Measurements from ENCODE around the gene EIF3F. TPM values are rescaled to one million over a fixed set of nuclear protein-coding genes. Genes with fewer than 3 reads are reported as not detected.
"Not testable (repeated sequence)": the region's sequence is repeated elsewhere in the genome, so short reads cannot be mapped to it uniquely, and the experiment has no call there.

The EIF3F gene
- total RNA-seq, 2 experiments from 2014 or later: 227 to 229 TPM

- Mint-ChIP-seq H3K4me1 (no peaks in the 10 kb centered on the region), H3K36me3 (ENCODE audit: low read depth) (no peaks in the 10 kb centered on the region), H3K27ac (no peak overlapping the region), H3K9me3 (no peaks in the 10 kb centered on the region), H3K27me3 (peaks cover 16% of the 10 kb centered on the region), H3K4me3 (no peak overlapping the region)
- DNase-seq: no peak
- POLR2A ChIA-PET: no interaction called here
- CTCF ChIA-PET: no interaction called here
Measured at GRCh38 chr11:7971846-7972245, 15.3 kb upstream of the EIF3F start.

GRCh38 chr11:7973011-7973410, 14.1 kb upstream of the EIF3F start:
- no peaks in the 10 kb centered on the region for H3K36me3 Mint-ChIP-seq (ENCODE audit: low read depth)
- H3K4me3 Mint-ChIP-seq: no peak overlapping the region
- ChIA-PET CTCF (no interaction called here), POLR2A (no interaction called here)
- no peaks in the 10 kb centered on the region for H3K4me1 Mint-ChIP-seq
- no peaks in the 10 kb centered on the region for H3K9me3 Mint-ChIP-seq
- H3K27ac Mint-ChIP-seq: no peak overlapping the region
- H3K27me3 Mint-ChIP-seq: peaks cover 6% of the 10 kb centered on the region
- DNase-seq: no peak

- CTCF ChIA-PET: interaction anchor here (0.7 to 2.6 kb wide), 4 partner anchors 12 to 116 kb away, joined by 3 to 25 read pairs (median 4); partner anchors contain the start of gene EIF3F
- Mint-ChIP-seq H3K27ac (no peak overlapping the region), H3K4me3 (no peak overlapping the region), H3K9me3 (no peaks in the 10 kb centered on the region), H3K36me3 (ENCODE audit: low read depth) (no peaks in the 10 kb centered on the region), H3K27me3 (peaks cover 3% of the 10 kb centered on the region), H3K4me1 (no peaks in the 10 kb centered on the region)
- POLR2A ChIA-PET: no interaction called here
- no peak for DNase-seq
Measured at GRCh38 chr11:7974668-7975067, 12.5 kb upstream of the EIF3F start.

- DNase-seq: no peak
- Mint-ChIP-seq H3K4me1 (no peaks in the 10 kb centered on the region), H3K4me3 (no peak overlapping the region), H3K9me3 (no peaks in the 10 kb centered on the region), H3K27ac (no peak overlapping the region), H3K27me3 (peaks cover 3% of the 10 kb centered on the region), H3K36me3 (ENCODE audit: low read depth) (no peaks in the 10 kb centered on the region)
- CTCF ChIA-PET: interaction anchor here (0.8 to 2.4 kb wide), 2 partner anchors 9 to 14 kb away, joined by 3 to 11 read pairs; partner anchors contain the start of gene EIF3F
- POLR2A ChIA-PET: no interaction called here
Measured at GRCh38 chr11:7977232-7977917, 9.8 kb upstream of the EIF3F start.

GRCh38 chr11:7981619-7982157, 5.4 kb upstream of the EIF3F start:
- ChIA-PET POLR2A (no interaction called here), CTCF (interaction anchor here (1.5 kb wide), 1 partner anchor 89 kb away, joined by 4 read pairs; no protein-coding TSS in a partner anchor)
- Mint-ChIP-seq H3K27ac (no peak overlapping the region), H3K27me3 (no peaks in the 10 kb centered on the region), H3K36me3 (ENCODE audit: low read depth) (no peaks in the 10 kb centered on the region), H3K4me1 (peaks cover 10% of the 10 kb centered on the region), H3K9me3 (no peaks in the 10 kb centered on the region), H3K4me3 (no peak overlapping the region)
- DNase-seq: no peak

- Mint-ChIP-seq H3K9me3 (no peaks in the 10 kb centered on the region), H3K27ac (no peak overlapping the region), H3K36me3 (ENCODE audit: low read depth) (no peaks in the 10 kb centered on the region), H3K4me3 (no peak overlapping the region), H3K4me1 (peaks cover 13% of the 10 kb centered on the region), H3K27me3 (no peaks in the 10 kb centered on the region)
- POLR2A ChIA-PET: no interaction called here
- no peak for DNase-seq
- CTCF ChIA-PET: interaction anchor here (1.5 kb wide), 1 partner anchor 90 kb away, joined by 4 read pairs; no protein-coding TSS in a partner anchor
Measured at GRCh38 chr11:7982582-7983119, 4.5 kb upstream of the EIF3F start.

- H3K4me3 Mint-ChIP-seq: no peak overlapping the region
- peaks cover 24% of the 10 kb centered on the region for H3K4me1 Mint-ChIP-seq
- no peaks in the 10 kb centered on the region for H3K9me3 Mint-ChIP-seq
- ChIA-PET CTCF (interaction anchor here (3.5 kb wide), 1 partner anchor 92 kb away, joined by 60 read pairs; no protein-coding TSS in a partner anchor), POLR2A (no interaction called here)
- peaks cover 3% of the 10 kb centered on the region for H3K36me3 Mint-ChIP-seq (ENCODE audit: low read depth)
- DNase-seq: no peak
- H3K27me3 Mint-ChIP-seq: no peaks in the 10 kb centered on the region
- H3K27ac Mint-ChIP-seq: no peak overlapping the region
Measured at GRCh38 chr11:7983832-7984590, 3.1 kb upstream of the EIF3F start.

GRCh38 chr11:7987560-7987883, 385 bp downstream of the EIF3F start:
- peaks cover 41% of the 10 kb centered on the region for H3K4me1 Mint-ChIP-seq
- not testable (repeated sequence) for H3K9me3 Mint-ChIP-seq, DNase-seq, H3K27me3 Mint-ChIP-seq
- CTCF ChIA-PET: interaction anchor here (0.5 to 3.5 kb wide), 30 partner anchors 9 to 890 kb away, joined by 3 to 60 read pairs (median 4); partner anchors contain the start of gene NLRP10
- POLR2A ChIA-PET: interaction anchor here (0.6 to 1.7 kb wide), 10 partner anchors 9 to 409 kb away, joined by 3 to 8 read pairs (median 4); no protein-coding TSS in a partner anchor
- H3K27ac Mint-ChIP-seq: peak overlapping the region; percentile 88
- H3K36me3 Mint-ChIP-seq (ENCODE audit: low read depth): peaks cover 16% of the 10 kb centered on the region
- peak overlapping the region; percentile 89 for H3K4me3 Mint-ChIP-seq

GRCh38 chr11:7994581-7995278, 7.6 kb downstream of the EIF3F start:
- H3K27me3 Mint-ChIP-seq: no peaks in the 10 kb centered on the region
- no peak for DNase-seq
- CTCF ChIA-PET: interaction anchor here (1.3 kb wide), 1 partner anchor 12 kb away, joined by 4 read pairs; no protein-coding TSS in a partner anchor
- peaks cover 27% of the 10 kb centered on the region for H3K4me1 Mint-ChIP-seq
- POLR2A ChIA-PET: no interaction called here
- H3K9me3 Mint-ChIP-seq: no peaks in the 10 kb centered on the region
- no peak overlapping the region for H3K4me3 Mint-ChIP-seq
- H3K36me3 Mint-ChIP-seq (ENCODE audit: low read depth): peaks cover 62% of the 10 kb centered on the region
- H3K27ac Mint-ChIP-seq: peak overlapping the region; percentile 59

- Mint-ChIP-seq H3K4me3 (no peak overlapping the region), H3K9me3 (no peaks in the 10 kb centered on the region), H3K27me3 (no peaks in the 10 kb centered on the region), H3K4me1 (peaks cover 11% of the 10 kb centered on the region), H3K36me3 (ENCODE audit: low read depth) (peaks cover 39% of the 10 kb centered on the region), H3K27ac (no peak overlapping the region)
- ChIA-PET CTCF (interaction anchor here (1.3 to 2.6 kb wide), 3 partner anchors 8 to 99 kb away, joined by 3 to 9 read pairs (median 4); partner anchors contain the start of gene EIF3F), POLR2A (interaction anchor here (1.0 to 1.4 kb wide), 2 partner anchors 11 to 13 kb away, joined by 3 to 4 read pairs; partner anchors contain the start of gene EIF3F)
- DNase-seq: no peak
Measured at GRCh38 chr11:7999795-8000194, 12.7 kb downstream of the EIF3F start.

- CTCF ChIA-PET: interaction anchor here (1.4 to 2.6 kb wide), 2 partner anchors 9 to 14 kb away, joined by 3 to 9 read pairs; partner anchors contain the start of gene EIF3F
- H3K4me3 Mint-ChIP-seq: no peak overlapping the region
- H3K9me3 Mint-ChIP-seq: no peaks in the 10 kb centered on the region
- peaks cover 5% of the 10 kb centered on the region for H3K4me1 Mint-ChIP-seq
- peaks cover 33% of the 10 kb centered on the region for H3K36me3 Mint-ChIP-seq (ENCODE audit: low read depth)
- no peaks in the 10 kb centered on the region for H3K27me3 Mint-ChIP-seq
- H3K27ac Mint-ChIP-seq: no peak overlapping the region
- no peak for DNase-seq
- POLR2A ChIA-PET: interaction anchor here (1.4 kb wide), 1 partner anchor 14 kb away, joined by 4 read pairs; the partner anchor contains the start of gene EIF3F
Measured at GRCh38 chr11:8000390-8000789, 13.3 kb downstream of the EIF3F start.

GRCh38 chr11:8002676-8003075, 15.5 kb downstream of the EIF3F start:
- peaks cover 11% of the 10 kb centered on the region for H3K36me3 Mint-ChIP-seq (ENCODE audit: low read depth)
- H3K9me3 Mint-ChIP-seq: no peaks in the 10 kb centered on the region
- H3K4me1 Mint-ChIP-seq: no peaks in the 10 kb centered on the region
- no peak overlapping the region for H3K4me3 Mint-ChIP-seq
- POLR2A ChIA-PET: interaction anchor here (0.8 to 1.2 kb wide), 2 partner anchors 13 to 56 kb away, joined by 3 read pairs; no protein-coding TSS in a partner anchor
- CTCF ChIA-PET: interaction anchor here (2.3 to 7.1 kb wide), 2 partner anchors 16 to 88 kb away, joined by 7 to 80 read pairs; partner anchors contain the start of gene EIF3F
- H3K27me3 Mint-ChIP-seq: no peaks in the 10 kb centered on the region
- no peak overlapping the region for H3K27ac Mint-ChIP-seq
- no peak for DNase-seq
